CD4-positive, alpha-beta T cell treated with Interleukin-17A for 1 hour (primary cell): ENCODE data around the gene ZNF358.

Experiments used
- DNase-seq: peaks from one replicate; pipeline ENCODE4 v3.0.0-alpha.2; 2020

ZNF358 gene

DNA sequence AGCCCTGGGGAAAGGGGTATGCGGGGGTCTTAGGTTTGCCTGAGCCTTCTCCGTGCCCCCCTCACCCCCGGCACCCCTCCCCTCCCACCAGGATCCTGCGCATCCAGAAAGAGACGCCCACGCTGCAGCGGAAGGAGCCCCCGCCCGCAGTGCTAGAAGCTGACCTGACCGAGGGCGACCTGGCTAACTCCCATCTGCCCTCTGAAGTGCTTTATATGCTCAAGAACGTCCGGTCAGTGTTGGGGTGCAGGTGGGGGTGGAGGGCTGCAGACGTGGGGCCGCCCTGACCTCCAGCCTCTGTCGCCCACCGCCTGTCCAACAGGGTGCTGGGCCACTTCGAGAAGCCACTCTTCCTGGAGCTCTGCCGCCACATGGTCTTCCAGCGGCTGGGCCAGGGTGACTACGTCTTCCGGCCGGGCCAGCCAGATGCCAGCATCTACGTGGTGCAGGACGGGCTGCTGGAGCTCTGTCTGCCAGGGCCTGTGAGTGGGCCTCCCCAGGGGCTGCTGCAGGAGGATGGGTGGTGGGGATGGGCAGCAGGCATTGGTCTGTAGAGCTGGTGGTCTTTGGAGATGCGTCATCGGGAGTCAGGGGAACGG lies 24.0 kb downstream of the ZNF358 start:
- DNase-seq, result no peak

DNA sequence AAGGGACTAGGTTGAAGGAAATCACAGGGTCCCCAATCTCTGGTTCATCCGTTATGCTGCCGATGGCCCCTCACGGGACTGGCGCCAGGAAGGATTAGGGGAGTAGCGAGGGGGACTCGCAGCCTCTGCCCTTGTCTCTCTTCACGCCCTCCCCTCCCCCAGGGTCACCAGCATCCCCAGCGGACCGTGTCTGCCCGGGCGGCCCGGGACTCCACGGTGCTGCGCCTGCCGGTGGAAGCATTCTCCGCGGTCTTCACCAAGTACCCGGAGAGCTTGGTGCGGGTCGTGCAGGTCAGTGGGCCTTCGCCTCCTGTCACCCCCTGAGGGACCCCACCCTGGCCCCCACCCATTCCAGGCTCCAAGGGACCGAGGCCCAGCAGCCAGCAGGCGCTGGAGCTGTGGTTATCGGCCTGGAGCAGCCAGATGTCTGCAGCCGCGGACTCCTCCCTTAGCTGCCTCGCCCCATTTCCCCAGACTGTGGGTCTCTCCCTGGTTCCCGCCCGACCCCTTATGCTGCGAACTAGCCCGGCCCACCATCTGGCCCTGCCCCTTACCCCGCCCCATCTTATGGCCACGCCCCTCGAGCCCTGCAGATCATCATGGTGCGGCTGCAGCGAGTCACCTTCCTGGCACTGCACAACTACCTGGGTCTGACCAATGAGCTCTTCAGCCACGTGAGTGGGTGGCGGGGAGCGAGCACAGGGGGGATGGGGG lies 25.0 kb downstream of the ZNF358 start:
- DNase-seq, result no peak

DNA sequence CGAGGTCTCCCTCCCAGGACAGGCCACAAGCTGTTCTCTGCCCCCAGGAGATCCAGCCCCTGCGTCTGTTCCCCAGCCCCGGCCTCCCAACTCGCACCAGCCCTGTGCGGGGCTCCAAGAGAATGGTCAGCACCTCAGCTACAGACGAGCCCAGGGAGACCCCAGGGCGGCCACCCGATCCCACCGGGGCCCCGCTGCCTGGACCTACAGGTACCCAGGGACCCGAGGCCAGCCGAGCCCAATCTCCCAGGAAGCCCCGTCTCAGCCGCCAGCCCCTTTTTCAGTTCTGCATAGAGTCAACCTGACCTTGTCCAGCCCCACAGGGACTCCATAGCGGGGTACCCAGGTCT lies 25.5 kb downstream of the ZNF358 start:
- DNase-seq, result no peak

DNA sequence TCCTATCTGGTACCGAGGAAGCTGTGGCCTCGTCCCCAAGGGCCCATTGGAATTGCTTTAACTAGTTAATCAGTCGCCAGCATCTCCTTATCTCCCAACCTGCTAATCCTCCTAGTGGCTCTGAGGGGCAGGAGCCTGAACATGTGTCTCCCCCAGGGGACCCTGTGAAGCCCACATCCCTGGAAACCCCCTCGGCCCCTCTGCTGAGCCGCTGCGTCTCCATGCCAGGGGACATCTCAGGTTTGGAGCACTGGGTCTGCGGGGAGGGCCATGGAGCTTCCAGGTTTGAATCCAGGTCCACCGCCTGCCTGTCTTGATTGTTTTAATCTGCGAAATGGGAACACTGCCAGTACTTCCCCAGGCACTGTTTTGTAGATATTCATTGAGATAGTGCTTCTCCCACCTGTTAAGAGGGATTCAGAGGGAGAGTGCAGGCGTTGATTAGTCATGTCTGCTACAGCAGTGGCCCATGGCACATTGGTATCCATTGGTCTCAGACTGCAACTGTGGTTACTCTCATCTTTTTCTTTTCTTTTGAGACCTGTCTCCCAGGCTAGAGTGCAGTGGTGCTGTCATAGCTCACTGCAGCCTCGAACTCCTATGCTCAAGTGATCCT lies 26.0 kb downstream of the ZNF358 start:
- DNase-seq, result no peak

DNA sequence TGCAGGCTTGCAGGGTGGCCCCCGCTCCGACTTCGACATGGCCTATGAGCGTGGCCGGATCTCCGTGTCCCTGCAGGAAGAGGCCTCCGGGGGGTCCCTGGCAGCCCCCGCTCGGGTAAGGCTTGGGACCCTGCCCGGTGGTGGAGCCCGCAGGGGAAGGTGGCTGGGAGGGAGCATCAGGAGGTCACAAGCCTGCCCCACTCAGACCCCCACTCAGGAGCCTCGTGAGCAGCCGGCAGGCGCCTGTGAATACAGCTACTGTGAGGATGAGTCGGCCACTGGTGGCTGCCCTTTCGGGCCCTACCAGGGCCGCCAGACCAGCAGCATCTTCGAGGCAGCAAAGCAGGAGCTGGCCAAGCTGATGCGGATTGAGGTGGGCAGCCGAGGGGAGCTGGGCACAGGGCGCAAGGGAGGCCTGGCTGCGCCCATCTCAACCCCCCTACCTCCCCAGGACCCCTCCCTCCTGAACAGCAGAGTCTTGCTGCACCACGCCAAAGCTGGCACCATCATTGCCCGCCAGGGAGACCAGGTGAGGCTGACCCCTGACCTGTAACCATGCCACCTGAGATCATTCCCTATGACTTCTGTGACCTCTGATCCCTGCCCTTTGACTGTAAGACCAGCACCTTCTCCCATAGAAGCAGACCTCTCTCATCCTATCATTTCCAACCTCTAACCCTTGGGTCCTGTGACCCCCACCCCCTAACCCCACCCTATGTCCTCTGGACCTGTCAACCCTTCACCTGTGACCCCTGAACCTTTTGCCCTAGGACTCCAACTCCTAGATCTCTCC lies 26.8 kb downstream of the ZNF358 start:
- no peak for DNase-seq

DNA sequence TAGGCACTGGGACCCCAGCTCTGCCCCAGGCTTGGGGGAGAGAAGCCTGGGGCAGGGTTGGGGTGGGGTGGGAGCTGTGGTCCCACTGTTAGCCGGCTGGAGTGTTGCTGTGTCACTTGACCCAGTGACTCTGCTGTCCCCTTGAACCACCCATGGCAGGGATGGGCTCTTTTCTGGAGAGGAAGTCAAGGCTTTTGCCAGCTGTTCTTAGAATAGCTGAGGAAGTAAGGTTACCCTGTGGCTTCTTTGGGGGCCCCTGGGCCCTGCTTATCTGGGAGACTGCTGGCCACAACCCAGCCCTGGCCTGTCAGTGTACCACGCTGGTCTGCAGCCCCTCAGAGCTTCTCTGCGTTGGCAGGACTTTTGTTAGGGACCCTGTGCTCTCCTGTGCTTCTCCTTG lies 28.7 kb downstream of the ZNF358 start:
- DNase-seq, result peak; percentile 16

DNA sequence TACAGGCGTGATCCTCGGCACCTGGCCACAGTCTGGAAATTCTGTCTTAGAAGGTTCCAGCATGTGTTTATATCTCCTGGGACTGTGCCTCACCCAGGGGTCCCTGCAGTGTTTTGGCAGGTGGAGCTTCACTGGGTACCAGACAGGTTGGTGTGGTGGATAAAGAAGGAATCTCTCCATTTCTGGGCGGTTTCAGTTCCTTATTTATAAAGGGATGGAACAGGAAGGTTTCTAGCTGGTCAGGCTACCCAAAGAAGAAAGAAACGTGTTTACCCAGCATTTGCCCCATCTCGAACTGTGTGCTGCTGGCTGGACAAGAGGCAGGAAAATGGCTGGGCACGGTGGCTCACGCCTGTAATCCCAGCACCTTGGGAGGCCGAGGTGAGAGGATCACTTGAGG lies 29.4 kb downstream of the ZNF358 start:
- DNase-seq, result no peak

DNA sequence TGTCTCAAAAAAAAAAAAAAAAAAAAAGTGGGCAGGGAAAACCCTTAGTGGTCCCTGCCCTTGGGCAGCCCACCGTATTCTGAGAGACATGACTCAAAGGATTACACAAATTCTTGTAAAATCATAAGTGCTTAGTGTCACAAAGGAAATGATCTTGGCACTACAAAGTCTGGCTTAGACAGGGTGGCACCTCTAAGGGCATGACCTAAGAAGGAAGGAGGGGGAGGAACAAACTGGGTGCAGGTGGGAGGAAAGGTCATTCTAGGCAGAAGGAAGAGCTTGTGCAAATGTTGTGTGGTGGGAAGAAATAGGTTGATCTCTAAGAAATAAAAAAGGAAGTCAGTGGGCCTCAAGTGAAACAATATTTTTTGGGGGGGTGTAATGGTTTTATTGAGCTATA lies 30.0 kb downstream of the ZNF358 start:
- DNase-seq, result no peak

DNA sequence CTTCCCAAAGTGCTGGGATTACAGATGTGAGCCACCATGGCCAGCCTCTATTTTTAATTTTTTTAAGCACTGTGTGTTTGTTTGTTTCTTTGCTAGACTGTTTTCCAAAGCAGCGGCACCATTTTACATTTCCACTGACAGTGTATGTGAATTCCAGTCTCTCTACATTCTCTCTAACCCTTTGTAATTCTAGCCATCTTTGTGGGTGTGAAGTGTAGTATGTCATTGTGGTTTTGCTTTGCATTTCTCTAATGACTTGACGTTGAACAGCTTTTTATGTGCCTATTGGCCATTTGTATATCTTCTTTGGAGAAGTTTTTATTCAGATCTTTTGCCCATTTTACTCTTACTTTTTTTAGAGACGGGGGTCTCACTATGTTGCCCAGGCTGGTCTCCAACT lies 31.3 kb downstream of the ZNF358 start:
- DNase-seq, result no peak

DNA sequence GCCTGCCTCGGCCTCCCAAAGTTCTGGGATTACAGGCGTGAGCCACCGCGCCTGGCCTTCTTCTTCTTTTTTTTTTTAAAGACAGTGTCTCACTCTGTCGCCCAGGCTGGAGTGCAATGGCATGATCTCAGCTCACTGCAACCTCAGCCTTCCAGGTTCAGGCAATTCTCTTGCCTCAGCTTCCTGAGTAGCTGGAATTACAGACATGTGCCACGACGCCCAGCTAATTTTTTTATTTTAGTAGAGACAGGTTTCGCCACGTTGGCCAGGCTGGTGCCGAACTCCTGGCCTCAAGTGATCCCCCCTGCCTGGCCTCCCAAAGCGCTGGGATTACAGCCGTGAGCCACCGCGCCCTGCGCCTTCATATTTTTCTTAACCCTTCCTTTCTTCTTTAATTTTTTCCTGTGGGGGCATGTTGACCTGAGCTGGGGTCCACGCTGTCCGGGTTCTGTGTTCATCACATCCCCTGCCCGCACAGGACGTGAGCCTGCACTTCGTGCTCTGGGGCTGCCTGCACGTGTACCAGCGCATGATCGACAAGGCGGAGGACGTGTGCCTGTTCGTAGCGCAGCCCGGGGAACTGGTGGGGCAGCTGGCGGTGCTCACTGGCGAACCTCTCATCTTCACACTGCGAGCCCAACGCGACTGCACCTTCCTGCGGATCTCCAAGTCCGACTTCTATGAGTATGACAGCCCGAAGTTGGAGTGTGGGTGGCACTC lies 33.7 kb downstream of the ZNF358 start:
- no peak for DNase-seq

DNA sequence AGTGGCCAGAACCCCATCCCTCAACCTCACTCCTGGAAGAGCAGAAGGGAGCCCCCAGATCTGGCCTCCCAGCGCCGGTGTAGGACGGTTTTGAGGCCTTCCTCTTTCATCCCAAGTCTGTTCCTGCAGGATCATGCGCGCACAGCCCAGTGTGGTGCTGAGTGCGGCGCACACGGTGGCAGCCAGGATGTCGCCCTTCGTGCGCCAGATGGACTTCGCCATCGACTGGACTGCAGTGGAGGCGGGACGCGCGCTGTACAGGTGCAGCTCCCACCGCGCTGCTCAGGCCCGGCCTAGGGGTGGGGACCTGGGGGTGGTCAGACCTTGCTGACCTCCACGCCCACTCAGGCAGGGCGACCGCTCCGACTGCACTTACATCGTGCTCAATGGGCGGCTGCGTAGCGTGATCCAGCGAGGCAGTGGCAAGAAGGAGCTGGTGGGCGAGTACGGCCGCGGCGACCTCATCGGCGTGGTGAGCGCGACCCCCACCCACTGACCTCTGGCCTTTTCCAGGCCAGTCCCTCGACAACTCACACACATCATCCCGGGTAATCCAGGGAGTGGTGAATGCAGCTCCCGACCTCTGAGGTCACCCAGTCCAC lies 34.4 kb downstream of the ZNF358 start:
- DNase-seq, result no peak

DNA sequence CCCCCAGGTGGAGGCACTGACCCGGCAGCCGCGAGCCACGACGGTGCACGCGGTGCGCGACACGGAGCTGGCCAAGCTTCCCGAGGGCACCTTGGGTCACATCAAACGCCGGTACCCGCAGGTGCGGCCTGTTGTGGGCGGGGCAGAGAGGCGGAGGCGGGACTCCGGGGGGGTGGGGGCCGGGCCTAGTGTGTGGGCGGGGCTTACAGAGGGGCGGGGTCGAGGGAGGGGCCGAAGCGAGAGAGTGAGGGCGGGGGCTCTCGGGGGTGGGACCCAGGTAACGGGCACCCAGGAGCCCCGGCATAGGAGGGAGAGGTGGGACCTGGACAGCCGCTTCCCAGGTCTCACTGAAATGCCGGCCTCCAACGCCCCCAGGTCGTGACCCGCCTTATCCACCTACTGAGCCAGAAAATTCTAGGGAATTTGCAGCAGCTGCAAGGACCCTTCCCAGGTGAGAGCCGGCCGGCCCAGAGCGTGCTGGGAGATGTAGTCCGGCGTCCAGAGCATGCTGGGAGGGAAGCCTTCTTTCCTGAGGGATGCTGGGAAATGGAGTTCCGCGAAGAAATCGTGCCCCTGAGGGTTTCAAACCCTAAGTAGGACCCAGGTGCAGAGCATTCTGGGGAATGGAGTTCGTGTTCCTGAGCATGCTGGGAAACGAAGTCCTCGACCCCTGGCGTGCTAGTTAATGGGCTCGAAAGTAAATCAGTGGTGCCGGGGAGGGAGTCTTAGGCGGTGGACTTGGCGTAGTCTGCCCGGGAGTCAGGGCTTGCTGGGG lies 35.3 kb downstream of the ZNF358 start:
- DNase-seq, result peak; percentile 56

DNA sequence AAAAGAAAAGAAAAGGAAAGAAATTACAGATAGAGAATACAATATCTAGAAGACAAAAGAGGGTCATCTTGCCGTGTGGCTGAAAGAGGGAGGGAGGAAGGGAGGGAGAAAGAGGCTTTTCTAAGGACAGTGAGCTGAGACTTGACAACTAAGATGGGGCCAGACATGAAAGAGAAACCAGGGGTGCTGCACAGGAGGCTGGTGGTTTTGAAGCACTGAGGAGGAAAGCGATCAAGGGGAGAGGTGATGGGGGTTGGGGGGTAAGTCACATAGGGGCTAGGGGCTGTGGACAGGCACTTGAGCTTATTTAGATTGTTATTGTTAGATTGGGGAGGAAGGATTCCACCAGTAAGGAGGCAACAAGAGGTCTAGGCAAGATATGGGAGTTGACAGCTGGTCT lies 36.9 kb downstream of the ZNF358 start:
- DNase-seq, result no peak

DNA sequence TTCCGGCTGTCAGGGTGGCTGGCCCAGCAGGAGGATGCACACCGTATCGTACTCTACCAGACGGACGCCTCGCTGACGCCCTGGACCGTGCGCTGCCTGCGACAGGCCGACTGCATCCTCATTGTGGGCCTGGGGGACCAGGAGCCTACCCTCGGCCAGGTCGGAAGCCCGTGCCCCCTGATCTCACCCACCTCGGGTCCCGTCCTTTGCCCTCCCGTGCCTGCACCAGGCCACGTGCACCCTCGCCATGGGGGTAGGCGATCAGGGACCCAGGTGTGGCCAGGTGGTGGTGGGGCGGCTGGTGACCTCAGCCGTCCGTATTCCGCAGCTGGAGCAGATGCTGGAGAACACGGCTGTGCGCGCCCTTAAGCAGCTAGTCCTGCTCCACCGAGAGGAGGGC lies 38.7 kb downstream of the ZNF358 start:
- no peak for DNase-seq

DNA sequence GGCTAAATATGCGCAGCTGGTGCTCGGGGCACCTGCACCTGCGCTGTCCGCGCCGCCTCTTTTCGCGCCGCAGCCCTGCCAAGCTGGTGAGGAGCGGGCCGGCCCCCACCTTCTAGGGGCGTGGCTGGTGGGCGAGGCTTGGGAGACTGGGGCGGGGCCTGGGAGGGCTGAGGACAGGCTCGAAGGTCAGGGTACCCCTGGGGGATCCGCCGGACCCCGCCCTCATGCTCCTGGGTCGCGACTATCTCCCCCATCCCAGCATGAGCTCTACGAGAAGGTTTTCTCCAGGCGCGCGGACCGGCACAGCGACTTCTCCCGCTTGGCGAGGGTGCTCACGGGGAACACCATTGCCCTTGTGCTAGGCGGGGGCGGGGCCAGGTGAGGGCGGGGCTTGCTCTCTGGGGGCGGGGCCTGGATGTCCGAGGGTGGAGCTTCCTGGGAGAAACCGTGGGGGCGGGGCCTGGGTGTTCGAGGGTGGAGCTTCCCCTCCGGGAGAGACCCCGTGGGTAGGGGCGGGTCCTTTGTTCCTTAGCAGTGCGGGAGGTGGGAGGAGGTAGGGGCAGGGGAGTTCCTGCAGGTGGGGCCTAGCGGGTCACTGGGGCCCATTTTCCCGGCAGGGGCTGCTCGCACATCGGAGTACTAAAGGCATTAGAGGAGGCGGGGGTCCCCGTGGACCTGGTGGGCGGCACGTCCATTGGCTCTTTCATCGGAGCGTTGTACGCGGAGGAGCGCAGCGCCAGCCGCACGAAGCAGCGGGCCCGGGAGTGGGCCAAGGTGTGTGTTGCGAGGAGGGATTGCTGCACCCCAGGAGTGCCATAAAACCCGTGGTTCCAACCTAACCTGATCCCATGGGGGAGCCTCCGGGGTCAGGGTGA lies 39.3 kb downstream of the ZNF358 start:
- DNase-seq, result peak; percentile 16

DNA sequence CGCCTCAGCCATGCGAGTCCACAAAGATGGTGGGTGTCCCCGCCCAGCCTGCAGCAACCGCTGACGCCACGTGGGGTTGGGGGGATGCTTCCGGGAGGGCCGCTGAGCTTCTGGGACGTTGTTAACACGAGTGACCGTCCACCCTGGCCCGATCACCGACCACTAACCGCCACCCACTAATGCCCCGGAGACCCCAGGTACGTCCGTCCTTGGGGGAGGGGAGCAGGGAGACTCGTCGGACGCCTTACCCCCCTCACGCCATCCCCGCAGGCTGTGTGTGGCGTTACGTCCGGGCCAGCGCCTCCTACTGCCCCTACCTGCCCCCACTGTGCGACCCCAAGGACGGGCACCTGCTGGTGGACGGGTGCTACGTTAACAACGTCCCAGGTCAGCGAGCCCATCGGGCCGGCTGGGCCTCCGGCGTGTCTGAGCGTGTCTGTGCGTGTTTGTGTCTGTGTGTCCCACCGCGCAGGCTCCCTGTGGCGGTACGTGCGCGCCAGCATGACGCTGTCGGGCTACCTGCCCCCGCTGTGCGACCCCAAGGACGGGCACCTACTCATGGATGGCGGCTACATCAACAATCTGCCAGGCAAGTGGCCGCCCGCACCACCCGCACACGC lies 40.9 kb downstream of the ZNF358 start:
- no peak for DNase-seq

DNA sequence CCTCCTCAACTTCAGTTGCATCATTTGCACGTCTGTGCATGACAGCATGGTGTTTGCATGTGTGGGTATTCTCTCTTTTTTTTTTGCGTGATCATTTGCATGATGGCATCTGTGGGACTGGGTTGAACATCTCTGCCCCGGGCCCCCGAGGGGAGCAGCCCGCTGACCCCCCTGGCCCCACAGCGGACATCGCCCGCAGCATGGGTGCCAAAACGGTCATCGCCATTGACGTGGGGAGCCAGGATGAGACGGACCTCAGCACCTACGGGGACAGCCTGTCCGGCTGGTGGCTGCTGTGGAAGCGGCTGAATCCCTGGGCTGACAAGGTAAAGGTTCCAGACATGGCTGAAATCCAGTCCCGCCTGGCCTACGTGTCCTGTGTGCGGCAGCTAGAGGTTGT lies 42.8 kb downstream of the ZNF358 start:
- DNase-seq, result no peak

DNA sequence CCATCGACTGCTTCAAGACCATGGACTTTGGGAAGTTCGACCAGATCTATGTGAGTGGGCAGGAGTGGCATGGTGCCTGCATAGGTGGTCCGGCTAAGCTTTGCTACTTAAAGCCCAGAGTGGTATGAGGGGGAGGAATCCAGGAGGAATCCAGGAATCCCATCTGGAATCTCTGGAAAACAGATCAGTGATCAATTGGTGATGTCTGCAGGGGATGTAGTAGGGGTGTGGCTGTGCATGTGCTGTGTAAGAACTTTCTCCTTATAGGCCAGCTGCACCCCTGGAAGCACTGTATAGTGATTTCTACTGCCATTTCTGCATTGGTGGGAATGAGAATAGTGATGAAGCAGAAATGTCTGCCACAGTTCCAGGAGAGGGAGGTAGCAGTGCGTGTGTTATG lies 43.2 kb downstream of the ZNF358 start:
- DNase-seq, result no peak

DNA sequence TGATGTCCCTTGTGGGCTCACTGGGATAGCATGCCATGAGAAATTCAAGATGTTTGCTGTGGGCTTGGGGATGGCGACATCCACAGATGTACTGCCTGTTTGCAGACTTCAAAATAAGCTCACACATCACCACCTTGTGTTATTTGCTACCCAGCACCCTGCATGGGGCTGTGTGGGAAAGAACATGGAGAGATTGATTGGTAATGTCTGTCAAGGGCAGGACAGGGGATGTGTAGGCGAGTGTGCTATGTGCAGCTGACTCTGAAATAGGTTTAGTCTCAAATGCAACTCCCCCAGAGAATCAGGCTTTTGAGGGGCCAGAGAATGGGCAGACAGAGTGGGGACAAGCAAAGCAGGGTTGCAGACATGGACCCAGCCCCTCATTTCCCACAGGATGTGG lies 44.4 kb downstream of the ZNF358 start:
- no peak for DNase-seq

DNA sequence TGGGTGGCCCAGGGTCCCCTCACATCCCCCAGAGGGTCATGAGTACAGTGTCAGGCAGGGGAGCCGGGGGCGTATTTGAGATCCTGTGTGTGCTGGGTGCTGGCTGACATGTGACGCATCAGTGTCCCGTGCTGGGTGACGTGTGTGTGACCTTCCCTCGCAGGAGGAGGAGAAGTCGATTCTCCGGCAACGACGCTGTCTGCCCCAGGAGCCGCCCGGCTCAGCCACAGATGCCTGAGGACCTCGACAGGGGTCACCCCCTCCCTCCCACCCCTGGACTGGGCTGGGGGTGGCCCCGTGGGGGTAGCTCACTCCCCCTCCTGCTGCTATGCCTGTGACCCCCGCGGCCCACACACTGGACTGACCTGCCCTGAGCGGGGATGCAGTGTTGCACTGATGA lies 45.4 kb downstream of the ZNF358 start:
- no peak for DNase-seq
